Panc1 (cell line): ENCODE measurements around the gene CCDC61. TPM values are rescaled to one million over a fixed set of nuclear protein-coding genes. Genes with fewer than 3 reads are reported as not detected.
A peak's percentile ranks its signal among the peaks of the same experiment; 100 is the strongest.

Experiments used
- ATAC-seq: fragments of 200-7000 bp; cut with Tn5 transposase; 2 replicates; pipeline ENCODE4 v1.9.1; 2020; ENCODE audit warnings: mild to moderate bottlenecking, moderate library complexity
- BruUV-seq: library from RNA; stranded (reverse); fragments of 400-500 nt; replicated peaks from 2 replicates; lab custom pipeline; 2021; lab: Mats Ljungman, UMichigan
- CTCF ChIA-PET: fragments of 300-600 bp; sonication (Branson Sonifier 250); formaldehyde crosslinking; loops from one replicate; lab custom pipeline; 2022; ENCODE audit warnings: antibody characterized with exemption; lab: Charles Lee
- POLR2A ChIA-PET: fragments of 300-600 bp; sonication (Branson Sonifier 250); formaldehyde crosslinking; loops from one replicate; lab custom pipeline; 2022; ENCODE audit warnings: antibody characterized with exemption; lab: Charles Lee
- DNase-seq: peaks from one replicate; pipeline ENCODE4 v3.0.0-alpha.2; 2010; ENCODE audit warnings: low read depth, low spot score
- H3K27ac ChIP-seq: 2 replicates; pipeline ENCODE4 v1.5.1; 2011; ENCODE audit warnings: mild to moderate bottlenecking, low read length, inconsistent platforms
- H3K27me3 ChIP-seq: fragments of 200-500 bp; sonication (Bioruptor generic); 2 replicates; pipeline ENCODE4 v1.6.0; 2014; ENCODE audit warnings: low read length, inconsistent platforms; ENCODE audit not compliant: control insufficient read depth, insufficient read depth
- H3K36me3 ChIP-seq: fragments of 200-500 bp; sonication (Bioruptor generic); 2 replicates; pipeline ENCODE4 v1.5.1; 2014; ENCODE audit warnings: inconsistent platforms, mild to moderate bottlenecking, low read length, moderate library complexity; ENCODE audit not compliant: control insufficient read depth, insufficient read depth
- H3K4me1 ChIP-seq: 2 replicates; pipeline ENCODE4 v1.5.1; 2011; ENCODE audit warnings: inconsistent platforms, mild to moderate bottlenecking, low read length, moderate library complexity; ENCODE audit not compliant: control insufficient read depth, insufficient read depth
- H3K4me3 ChIP-seq, 2 experiments: 2 replicates each; pipeline ENCODE4 v1.5.1; 2011 to 2012; ENCODE audit warnings: low read depth in 2 of 2, low read length in 2 of 2, mild to moderate bottlenecking in 2 of 2, inconsistent platforms in 1 of 2, moderate library complexity in 1 of 2
- H3K9me3 ChIP-seq: fragments of 200-500 bp; sonication (Bioruptor generic); 2 replicates; pipeline ENCODE4 v1.5.1; 2014; ENCODE audit warnings: low read depth, mild to moderate bottlenecking, inconsistent platforms, low read length, moderate library complexity; ENCODE audit not compliant: control insufficient read depth, insufficient read depth
- POLR2AphosphoS5 ChIP-seq: IDR thresholded peaks from 2 replicates; pipeline ENCODE4 v1.6.1; 2012; ENCODE audit warnings: mild to moderate bottlenecking, low read depth, low read length, moderate library complexity
- SIN3A ChIP-seq: IDR thresholded peaks from 2 replicates; pipeline ENCODE4 v1.6.1; 2012; ENCODE audit warnings: low read depth, mild to moderate bottlenecking, low read length, moderate library complexity, borderline replicate concordance; ENCODE audit not compliant: insufficient read depth
- TCF7L2 ChIP-seq: IDR thresholded peaks from 2 replicates; pipeline ENCODE4 v1.6.1; 2011; ENCODE audit warnings: mild to moderate bottlenecking, low read depth, low read length, inconsistent platforms
- in situ Hi-C: cut with HindIII; loops from 2 replicates; pipeline ENCODE4 v1.10.0; 2016; ENCODE audit warnings: low sequenced_read_pairs, low pct_unique_long_range_greater_than_20kb
- intact Hi-C: fragments of 100-400 bp; cut with micrococcal nuclease; formaldehyde crosslinking; loops from one replicate; pipeline ENCODE4 v1.10.0; 2022; ENCODE audit not compliant: unreplicated experiment
- total RNA-seq: library from RNA; stranded (reverse); gene quantifications from one replicate; pipeline ENCODE4 v1.2.1, GENCODE V29; 2021; ENCODE audit not compliant: unreplicated experiment
- TF ChIP-seq, protein P1 (sequence below), 2 experiments: IDR thresholded peaks; 2 replicates each; pipeline ENCODE4 v1.6.1; 2011 to 2012; ENCODE audit warnings: low read depth in 2 of 2, control low read depth in 1 of 2, low read length in 1 of 2, mild to moderate bottlenecking in 1 of 2, moderate library complexity in 1 of 2; ENCODE audit not compliant: insufficient read depth in 1 of 2
- TF ChIP-seq, protein P2 (sequence below): fragments of 450-650 bp; IDR thresholded peaks from 2 replicates; pipeline ENCODE4 v1.5.1; 2017; ENCODE audit warnings: mild to moderate bottlenecking

Gene CCDC61
- total RNA-seq, 1 experiment from 2014 or later, result 17.9 TPM

DNA sequence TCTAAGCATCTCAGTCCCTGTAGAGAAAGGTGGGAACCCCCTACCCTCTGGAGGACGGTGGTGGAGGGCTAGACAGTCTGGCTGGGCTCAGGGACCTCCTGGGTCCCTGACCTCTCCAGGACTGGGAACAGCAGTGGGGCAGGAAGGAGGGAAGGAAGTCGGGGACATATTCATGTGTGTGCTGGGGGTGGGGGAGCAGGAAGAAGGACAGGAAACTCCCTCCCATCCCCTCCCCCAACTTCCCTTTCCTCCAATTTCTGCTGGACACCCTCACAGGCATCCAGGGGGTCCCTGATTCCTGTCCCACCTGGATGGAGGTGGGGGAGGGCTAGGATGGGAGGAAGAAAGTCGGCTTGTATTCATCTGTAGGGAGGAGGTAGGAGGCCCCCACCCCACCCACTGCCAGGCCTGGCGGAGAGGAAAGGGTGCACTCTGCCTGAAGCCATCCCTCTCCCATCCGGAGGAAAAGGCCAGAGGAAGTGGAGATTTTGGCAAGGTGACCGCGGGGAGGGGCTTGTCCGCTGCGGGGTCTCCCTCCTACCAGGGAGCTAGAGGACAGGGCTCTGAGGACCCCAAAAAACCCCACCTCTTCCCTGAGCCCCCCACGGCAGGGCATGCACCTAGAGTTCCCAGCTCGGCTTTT, 23.9 kb upstream of the CCDC61 start:
- no peaks in the 10 kb centered on the region for H3K9me3 ChIP-seq
- no peaks in the 10 kb centered on the region for H3K36me3 ChIP-seq
- TF ChIP-seq, protein P1, sequence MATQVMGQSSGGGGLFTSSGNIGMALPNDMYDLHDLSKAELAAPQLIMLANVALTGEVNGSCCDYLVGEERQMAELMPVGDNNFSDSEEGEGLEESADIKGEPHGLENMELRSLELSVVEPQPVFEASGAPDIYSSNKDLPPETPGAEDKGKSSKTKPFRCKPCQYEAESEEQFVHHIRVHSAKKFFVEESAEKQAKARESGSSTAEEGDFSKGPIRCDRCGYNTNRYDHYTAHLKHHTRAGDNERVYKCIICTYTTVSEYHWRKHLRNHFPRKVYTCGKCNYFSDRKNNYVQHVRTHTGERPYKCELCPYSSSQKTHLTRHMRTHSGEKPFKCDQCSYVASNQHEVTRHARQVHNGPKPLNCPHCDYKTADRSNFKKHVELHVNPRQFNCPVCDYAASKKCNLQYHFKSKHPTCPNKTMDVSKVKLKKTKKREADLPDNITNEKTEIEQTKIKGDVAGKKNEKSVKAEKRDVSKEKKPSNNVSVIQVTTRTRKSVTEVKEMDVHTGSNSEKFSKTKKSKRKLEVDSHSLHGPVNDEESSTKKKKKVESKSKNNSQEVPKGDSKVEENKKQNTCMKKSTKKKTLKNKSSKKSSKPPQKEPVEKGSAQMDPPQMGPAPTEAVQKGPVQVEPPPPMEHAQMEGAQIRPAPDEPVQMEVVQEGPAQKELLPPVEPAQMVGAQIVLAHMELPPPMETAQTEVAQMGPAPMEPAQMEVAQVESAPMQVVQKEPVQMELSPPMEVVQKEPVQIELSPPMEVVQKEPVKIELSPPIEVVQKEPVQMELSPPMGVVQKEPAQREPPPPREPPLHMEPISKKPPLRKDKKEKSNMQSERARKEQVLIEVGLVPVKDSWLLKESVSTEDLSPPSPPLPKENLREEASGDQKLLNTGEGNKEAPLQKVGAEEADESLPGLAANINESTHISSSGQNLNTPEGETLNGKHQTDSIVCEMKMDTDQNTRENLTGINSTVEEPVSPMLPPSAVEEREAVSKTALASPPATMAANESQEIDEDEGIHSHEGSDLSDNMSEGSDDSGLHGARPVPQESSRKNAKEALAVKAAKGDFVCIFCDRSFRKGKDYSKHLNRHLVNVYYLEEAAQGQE (IDR thresholded peaks at IDR 0.05; ENCODE audit: insufficient read depth in 1 of 2, low read depth in 2 of 2, low read length in 1 of 2), result no peak
- in situ Hi-C loops, result no loop called here
- no TSS peak for BruUV-seq
- DNase-seq (no peak), ATAC-seq (no peak)
- intact Hi-C loops, result no loop called here
- CTCF ChIA-PET, result no interaction called here
- no peak overlapping the region for H3K27ac ChIP-seq
- H3K27me3 ChIP-seq, result no peaks in the 10 kb centered on the region
- POLR2A ChIA-PET, result no interaction called here
- no peak overlapping the region for H3K4me3 ChIP-seq
- 0 out of 2 replicates have a peak, but pooled peaks cover 5% of the 10 kb centered on the region for H3K4me1 ChIP-seq

DNA sequence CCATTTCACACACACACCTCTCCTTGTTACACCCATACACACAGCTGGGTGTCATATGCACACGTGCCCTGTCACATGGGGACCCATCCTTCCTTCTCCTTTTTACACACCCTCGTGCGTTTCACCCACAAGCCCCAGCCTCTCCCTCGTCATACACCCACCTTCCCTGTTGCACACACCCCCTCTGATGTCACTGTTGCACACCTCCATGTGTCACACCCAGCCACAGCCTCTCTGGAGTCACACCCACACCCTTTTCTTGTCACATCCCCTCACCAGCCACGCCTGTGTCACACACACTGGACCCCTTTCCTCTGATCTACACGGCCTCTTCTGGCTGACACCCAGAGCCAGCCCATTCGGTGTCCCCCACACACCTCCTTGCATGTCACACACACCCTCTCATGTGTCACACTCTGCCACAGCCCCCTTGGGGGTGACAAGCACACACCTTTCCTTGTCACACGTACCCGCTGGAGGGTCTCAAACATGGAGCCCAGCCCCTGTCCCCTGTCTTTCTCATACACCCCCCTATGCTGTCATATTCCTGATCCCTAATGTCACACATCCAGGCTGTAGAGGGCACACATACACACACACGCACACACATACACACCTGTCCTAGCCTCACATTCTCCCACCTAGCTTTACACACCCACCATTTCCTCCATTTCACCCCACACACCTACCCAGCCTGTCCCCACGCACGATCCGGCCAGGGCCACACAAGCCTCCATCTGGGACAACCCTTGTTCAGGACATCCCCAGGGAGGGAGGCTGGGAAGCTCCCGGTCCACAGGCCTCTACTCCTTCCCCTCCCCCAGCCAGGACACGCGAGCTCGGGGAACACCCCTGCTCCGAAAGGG, 23.0 kb upstream of the CCDC61 start:
- ChIA-PET POLR2A (no interaction called here), CTCF (no interaction called here)
- Histone ChIP-seq H3K4me3 (peak overlapping the region in 1 of 2 experiments; percentile 21; a peak in 1 of 4 replicates), H3K9me3 (no peaks in the 10 kb centered on the region), H3K36me3 (no peaks in the 10 kb centered on the region), H3K27ac (no peak overlapping the region), H3K4me1 (0 out of 2 replicates have a peak, but pooled peaks cover 5% of the 10 kb centered on the region), H3K27me3 (no peaks in the 10 kb centered on the region)
- DNase-seq (no peak), ATAC-seq (no peak)
- no peak for TF ChIP-seq SIN3A
- TF ChIP-seq, protein P1 (IDR thresholded peaks at IDR 0.05; ENCODE audit: insufficient read depth in 1 of 2, low read depth in 2 of 2, low read length in 1 of 2), result no peak
- TF ChIP-seq, protein P2, sequence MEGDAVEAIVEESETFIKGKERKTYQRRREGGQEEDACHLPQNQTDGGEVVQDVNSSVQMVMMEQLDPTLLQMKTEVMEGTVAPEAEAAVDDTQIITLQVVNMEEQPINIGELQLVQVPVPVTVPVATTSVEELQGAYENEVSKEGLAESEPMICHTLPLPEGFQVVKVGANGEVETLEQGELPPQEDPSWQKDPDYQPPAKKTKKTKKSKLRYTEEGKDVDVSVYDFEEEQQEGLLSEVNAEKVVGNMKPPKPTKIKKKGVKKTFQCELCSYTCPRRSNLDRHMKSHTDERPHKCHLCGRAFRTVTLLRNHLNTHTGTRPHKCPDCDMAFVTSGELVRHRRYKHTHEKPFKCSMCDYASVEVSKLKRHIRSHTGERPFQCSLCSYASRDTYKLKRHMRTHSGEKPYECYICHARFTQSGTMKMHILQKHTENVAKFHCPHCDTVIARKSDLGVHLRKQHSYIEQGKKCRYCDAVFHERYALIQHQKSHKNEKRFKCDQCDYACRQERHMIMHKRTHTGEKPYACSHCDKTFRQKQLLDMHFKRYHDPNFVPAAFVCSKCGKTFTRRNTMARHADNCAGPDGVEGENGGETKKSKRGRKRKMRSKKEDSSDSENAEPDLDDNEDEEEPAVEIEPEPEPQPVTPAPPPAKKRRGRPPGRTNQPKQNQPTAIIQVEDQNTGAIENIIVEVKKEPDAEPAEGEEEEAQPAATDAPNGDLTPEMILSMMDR, result no peak
- TF ChIP-seq POLR2AphosphoS5, result no peak
- TF ChIP-seq TCF7L2, result no peak
- intact Hi-C loops (no loop called here), in situ Hi-C loops (no loop called here)
- BruUV-seq, result no TSS peak
